ENCODE data around the gene PRPF19. TPM values are rescaled to one million over a fixed set of nuclear protein-coding genes. Genes with fewer than 3 reads are reported as not detected.
A peak's percentile ranks its signal among the peaks of the same experiment; 100 is the strongest.

Gene PRPF19
- polyA plus RNA-seq, 2 of the 4 experiments (the other 2 are of a cell fraction): 41.1 to 177 TPM

- FAIRE-seq (no peak), ATAC-seq (no peak), DNase-seq (ENCODE audit: low read depth in 1 of 2, low spot score in 1 of 2) (no peak)
- ChIA-PET CTCF (interaction anchor here (0.9 to 2.2 kb wide), 7 partner anchors 8 to 175 kb away, joined by 3 to 6 read pairs (median 4); partner anchors contain the start of gene CD6), POLR2A (no interaction called here)
- WGBS (ENCODE audit: missing lambda C conversion rate): 61% methylated on average over 5 of the region's 5 CpGs
- H3K4me2 ChIP-seq: no peak overlapping the region
- no peaks in the 10 kb centered on the region for H3K4me1 ChIP-seq
- TF ChIP-seq FOSL2 (IDR thresholded peaks at IDR 0.05): no peak
- TF ChIP-seq FOSL2 (CRISPR knock-in tag; IDR thresholded peaks at IDR 0.05): no peak
- no peak for TF ChIP-seq HEYL (CRISPR knock-in tag; IDR thresholded peaks at IDR 0.05)
- TF ChIP-seq TP53 (CRISPR knock-in tag; IDR thresholded peaks at IDR 0.05): no peak
- no peak for TF ChIP-seq GATA3 (IDR thresholded peaks at IDR 0.05; ENCODE audit: borderline replicate concordance)
- TF ChIP-seq EHF (CRISPR knock-in tag; IDR thresholded peaks at IDR 0.05): no peak
- TF ChIP-seq ATOH8 (CRISPR knock-in tag; IDR thresholded peaks at IDR 0.05; ENCODE audit: low read depth): no peak
- no peak for TF ChIP-seq CHD4 (IDR thresholded peaks at IDR 0.05; ENCODE audit: borderline replicate concordance)
- no peak for TF ChIP-seq HOXB5 (CRISPR knock-in tag; IDR thresholded peaks at IDR 0.05)
- no peak for TF ChIP-seq CEBPB (IDR thresholded peaks at IDR 0.05)
- no peak for TF ChIP-seq HOXB13 (CRISPR knock-in tag; IDR thresholded peaks at IDR 0.05; ENCODE audit: low read depth)
- TF ChIP-seq REST (IDR thresholded peaks at IDR 0.05): no peak
- TF ChIP-seq HOXA7 (CRISPR knock-in tag; IDR thresholded peaks at IDR 0.05): no peak
- no peak overlapping the region for H3K27ac ChIP-seq
- no peak overlapping the region for H3K4me3 ChIP-seq
- H3K9me3 ChIP-seq: no peaks in the 10 kb centered on the region
These were observed 48.0 kb upstream of the PRPF19 start for GRCh38 chr11:60954421-60954820.

GRCh38 chr11:60953781-60954180 is 47.4 kb upstream of the PRPF19 start:
- ATAC-seq (peak in 1 of 2 experiments; percentile 30; a peak in 2 of 6 replicates), DNase-seq (ENCODE audit: low read depth in 1 of 2, low spot score in 1 of 2) (no peak), FAIRE-seq (no peak)
- no peaks in the 10 kb centered on the region for H3K9me3 ChIP-seq
- TF ChIP-seq ELK1 (IDR thresholded peaks at IDR 0.05; ENCODE audit: low read depth, low read length): no peak
- 72% methylated on average over 6 of the region's 6 CpGs for WGBS (ENCODE audit: missing lambda C conversion rate)
- H3K27ac ChIP-seq: no peak overlapping the region
- no peak overlapping the region for H3K4me3 ChIP-seq
- ChIA-PET POLR2A (no interaction called here), CTCF (interaction anchor here (0.6 to 2.2 kb wide), 6 partner anchors 9 to 1044 kb away, joined by 3 to 6 read pairs (median 4); partner anchors contain the start of gene CD6)
- no peaks in the 10 kb centered on the region for H3K4me1 ChIP-seq
- H3K4me2 ChIP-seq: no peak overlapping the region

GRCh38 chr11:60952742-60953170 is 46.4 kb upstream of the PRPF19 start:
- Histone ChIP-seq H3K4me3 (no peak overlapping the region), H3K4me1 (no peaks in the 10 kb centered on the region), H3K27ac (no peak overlapping the region), H3K4me2 (no peak overlapping the region), H3K9me3 (no peaks in the 10 kb centered on the region)
- CTCF ChIA-PET: interaction anchor here (0.7 to 2.1 kb wide), 3 partner anchors 11 to 122 kb away, joined by 3 to 6 read pairs (median 4); no protein-coding TSS in a partner anchor
- FAIRE-seq: no peak
- POLR2A ChIA-PET: no interaction called here
- TF ChIP-seq TP53 (CRISPR knock-in tag; IDR thresholded peaks at IDR 0.05): no peak
- no peak for TF ChIP-seq MAZ (IDR thresholded peaks at IDR 0.05; ENCODE audit: borderline replicate concordance, low read depth, low read length)
- TF ChIP-seq ELK1 (IDR thresholded peaks at IDR 0.05; ENCODE audit: low read depth, low read length): no peak
- TF ChIP-seq HOXB5 (CRISPR knock-in tag; IDR thresholded peaks at IDR 0.05): no peak
- no peak for TF ChIP-seq HOXB13 (CRISPR knock-in tag; IDR thresholded peaks at IDR 0.05; ENCODE audit: low read depth)
- no peak for TF ChIP-seq POLR2A (IDR thresholded peaks at IDR 0.05; ENCODE audit: low read length)
- no peak for TF ChIP-seq FOSL2 (IDR thresholded peaks at IDR 0.05)
- TF ChIP-seq FOSL2 (CRISPR knock-in tag; IDR thresholded peaks at IDR 0.05): no peak
- TF ChIP-seq ZNF302 (CRISPR knock-in tag; IDR thresholded peaks at IDR 0.05): no peak
- no peak for TF ChIP-seq E2F6 (IDR thresholded peaks at IDR 0.05; ENCODE audit: borderline replicate concordance, low read depth)
- no peak for TF ChIP-seq PHF8 (IDR thresholded peaks at IDR 0.05; ENCODE audit: borderline replicate concordance, low read depth)
- no peak for TF ChIP-seq BHLHE40 (IDR thresholded peaks at IDR 0.05; ENCODE audit: low read depth, low read length)
- TF ChIP-seq EHF (CRISPR knock-in tag; IDR thresholded peaks at IDR 0.05): no peak
- no peak for TF ChIP-seq NR3C1 (IDR thresholded peaks at IDR 0.05)
- TF ChIP-seq KDM5A (IDR thresholded peaks at IDR 0.05): no peak
- TF ChIP-seq GATA3 (IDR thresholded peaks at IDR 0.05; ENCODE audit: borderline replicate concordance): no peak
- TF ChIP-seq SREBF2 (IDR thresholded peaks at IDR 0.05): no peak
- no peak for TF ChIP-seq USF2 (IDR thresholded peaks at IDR 0.05)
- no peak for TF ChIP-seq CHD4 (IDR thresholded peaks at IDR 0.05; ENCODE audit: borderline replicate concordance)
- no peak for TF ChIP-seq MYC (IDR thresholded peaks at IDR 0.05; ENCODE audit: borderline replicate concordance, low read length)
- no peak; a peak in 1 of 6 replicates for ATAC-seq
- 47% methylated on average over 3 of the region's 3 CpGs for WGBS (ENCODE audit: missing lambda C conversion rate)
- DNase-seq (ENCODE audit: low read depth in 1 of 2, low spot score in 1 of 2): no peak

Measured in A549 (cell line).